Thyroid gland (tissue), 4 donors: ENCODE data around the gene NXPH4.

Source experiments
- POLR2A ChIP-seq, 2 donors: fragments of 450-650 bp; IDR thresholded peaks; one replicate each; pipeline ENCODE4 v1.6.1; 2017; ENCODE audit warnings: antibody characterized with exemption in 2 of 2, mild to moderate bottlenecking in 2 of 2, moderate library complexity in 1 of 2
- TF ChIP-seq, protein P1 (sequence below), 6 experiments: fragments of 200-600 bp in 3 of 6; fragments of 450-650 bp in 3 of 6; sonication (generic) in 3 of 6; IDR thresholded peaks; one replicate each; pipeline ENCODE4 v1.5.1; 2016 to 2019; ENCODE audit warnings: antibody characterized with exemption in 6 of 6, mild to moderate bottlenecking in 2 of 6, inconsistent platforms in 1 of 6, moderate library complexity in 1 of 6

DNA sequence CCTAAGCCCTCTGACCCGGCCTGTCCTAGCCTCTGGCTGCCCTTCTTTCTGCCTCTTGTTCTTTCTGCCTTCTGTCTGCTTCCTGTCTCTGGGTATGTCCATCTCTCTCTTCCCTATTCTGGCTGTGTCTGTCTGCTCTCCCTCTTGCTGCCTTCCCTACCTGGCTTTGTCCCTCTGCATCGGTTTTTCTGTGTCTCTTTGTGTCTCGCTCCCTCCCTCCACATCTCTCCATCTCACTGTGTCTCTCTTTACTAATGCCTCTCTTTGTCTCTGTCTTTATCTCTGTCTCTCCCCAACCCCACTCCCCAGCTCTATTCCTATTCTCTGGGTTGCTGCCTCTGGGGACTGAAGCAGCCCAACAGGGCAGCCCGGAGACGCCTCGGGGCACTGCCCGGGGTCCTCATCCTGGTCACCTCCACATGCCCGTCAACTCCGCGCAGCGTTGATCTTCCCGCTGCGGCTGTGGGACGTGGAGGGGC lies 23.0 kb downstream of the NXPH4 start:
- TF ChIP-seq POLR2A (IDR thresholded peaks at IDR 0.05) = no peak
- TF ChIP-seq, protein P1, sequence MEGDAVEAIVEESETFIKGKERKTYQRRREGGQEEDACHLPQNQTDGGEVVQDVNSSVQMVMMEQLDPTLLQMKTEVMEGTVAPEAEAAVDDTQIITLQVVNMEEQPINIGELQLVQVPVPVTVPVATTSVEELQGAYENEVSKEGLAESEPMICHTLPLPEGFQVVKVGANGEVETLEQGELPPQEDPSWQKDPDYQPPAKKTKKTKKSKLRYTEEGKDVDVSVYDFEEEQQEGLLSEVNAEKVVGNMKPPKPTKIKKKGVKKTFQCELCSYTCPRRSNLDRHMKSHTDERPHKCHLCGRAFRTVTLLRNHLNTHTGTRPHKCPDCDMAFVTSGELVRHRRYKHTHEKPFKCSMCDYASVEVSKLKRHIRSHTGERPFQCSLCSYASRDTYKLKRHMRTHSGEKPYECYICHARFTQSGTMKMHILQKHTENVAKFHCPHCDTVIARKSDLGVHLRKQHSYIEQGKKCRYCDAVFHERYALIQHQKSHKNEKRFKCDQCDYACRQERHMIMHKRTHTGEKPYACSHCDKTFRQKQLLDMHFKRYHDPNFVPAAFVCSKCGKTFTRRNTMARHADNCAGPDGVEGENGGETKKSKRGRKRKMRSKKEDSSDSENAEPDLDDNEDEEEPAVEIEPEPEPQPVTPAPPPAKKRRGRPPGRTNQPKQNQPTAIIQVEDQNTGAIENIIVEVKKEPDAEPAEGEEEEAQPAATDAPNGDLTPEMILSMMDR (IDR thresholded peaks at IDR 0.05) = no peak
